ENCODE results near the gene UBL7.

The UBL7 gene

GRCh38 chr15:74438721-74439316 lies 22.1 kb downstream of the UBL7 start:
- DNase-seq: peak; percentile 83

DNA sequence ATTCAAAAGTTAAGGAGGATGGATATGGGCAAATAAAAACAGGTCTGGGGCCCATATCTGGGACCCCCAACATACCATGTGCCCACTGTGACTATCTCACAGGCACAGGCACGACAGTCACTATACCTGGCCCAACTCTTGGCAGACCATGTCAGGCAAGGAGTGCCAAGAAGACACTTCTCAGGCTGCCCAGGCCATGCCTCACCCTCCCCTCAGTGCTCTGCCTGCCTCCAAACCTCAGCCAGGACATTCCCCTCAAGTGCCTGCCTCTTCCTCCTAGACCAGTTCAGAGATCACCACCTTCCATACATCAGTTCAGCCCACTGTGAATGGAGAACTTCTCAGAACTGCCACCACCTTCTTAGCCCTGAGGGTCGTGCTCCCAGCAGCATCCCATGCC lies 22.8 kb downstream of the UBL7 start:
- DNase-seq: no peak

DNA sequence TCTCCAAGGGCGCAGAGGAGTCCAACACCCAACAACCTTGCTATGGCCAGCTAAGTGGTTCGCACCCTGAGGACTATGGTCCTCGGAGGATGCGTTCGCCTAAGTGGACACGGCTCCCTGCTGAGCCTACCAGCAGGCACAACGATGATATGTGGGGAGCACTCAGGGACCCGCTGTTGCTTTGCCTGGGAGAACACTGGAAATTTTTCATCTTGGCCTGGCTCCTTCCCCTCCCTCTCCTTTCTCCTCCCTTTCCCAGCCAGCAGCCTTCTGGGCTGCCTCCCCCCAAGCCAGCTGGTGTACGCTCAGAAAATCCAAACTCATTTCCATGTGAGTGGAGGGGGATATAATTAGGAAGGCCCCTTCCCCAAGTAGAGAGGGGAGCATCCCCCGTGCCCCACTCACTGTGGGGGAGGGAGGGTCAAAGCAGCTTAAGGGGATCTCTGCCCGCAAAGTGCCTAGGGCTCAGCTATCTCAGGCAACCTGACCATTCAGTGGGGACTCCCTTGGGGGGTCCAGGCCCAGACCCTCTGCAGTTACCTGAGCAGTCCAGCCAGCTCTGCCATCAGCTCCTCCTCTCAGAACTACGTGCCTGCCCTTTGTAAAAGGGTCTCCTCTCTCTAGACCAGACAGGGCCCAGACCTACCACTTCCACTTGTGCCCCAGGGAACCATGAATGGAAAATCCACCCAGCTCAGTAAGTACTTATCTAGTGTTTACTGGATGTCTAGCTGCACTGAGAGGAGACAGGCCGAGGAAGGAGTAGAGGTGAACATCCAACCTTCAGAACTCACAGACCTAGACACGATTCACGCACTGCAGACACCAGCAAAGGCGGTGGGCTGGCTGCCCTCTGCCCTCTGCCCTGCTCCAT lies 26.5 kb downstream of the UBL7 start:
- no peak for DNase-seq

- peak; percentile 80 for DNase-seq
Measured at GRCh38 chr15:74433592-74434262, 27.2 kb downstream of the UBL7 start, which contains the start of gene SEMA7A. SEMA7A (minus strand) TSS chr15:74433958; CDS start chr15:74433918, 40 bp downstream.

DNA sequence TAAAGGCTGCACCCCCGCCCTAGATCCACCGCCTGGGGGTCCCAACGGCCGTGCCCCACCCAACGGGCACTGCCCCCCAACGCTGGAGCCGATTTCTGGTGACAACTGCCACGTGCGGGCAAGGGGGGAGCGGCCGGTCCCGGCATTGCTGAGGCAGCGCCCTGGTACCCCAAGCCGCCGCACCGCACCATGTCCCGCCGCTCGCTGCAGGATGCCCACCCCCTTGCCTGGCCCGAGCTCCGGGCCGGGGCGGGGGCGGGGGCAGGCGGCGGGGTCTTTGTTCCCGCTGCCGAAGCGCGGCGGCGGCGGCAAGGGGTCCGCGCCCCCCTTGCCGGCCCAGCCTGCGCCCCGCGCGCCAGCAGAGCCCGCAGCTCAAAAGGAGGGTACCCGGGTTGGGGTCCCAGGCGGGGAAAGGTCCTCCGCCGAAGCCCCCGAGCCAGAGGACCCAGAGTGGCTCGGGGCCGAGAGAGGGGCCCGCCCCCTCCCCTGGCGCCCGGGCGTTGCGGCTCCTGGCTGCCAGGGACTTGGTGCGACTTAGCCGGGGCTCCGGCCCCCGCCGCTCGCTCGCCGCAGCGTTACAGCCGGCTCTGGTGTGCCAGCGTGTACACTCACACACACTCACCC lies 27.9 kb downstream of the UBL7 start:
- DNase-seq: no peak

GRCh38 chr15:74432271-74432967 lies 28.5 kb downstream of the UBL7 start:
- DNase-seq: no peak

DNA sequence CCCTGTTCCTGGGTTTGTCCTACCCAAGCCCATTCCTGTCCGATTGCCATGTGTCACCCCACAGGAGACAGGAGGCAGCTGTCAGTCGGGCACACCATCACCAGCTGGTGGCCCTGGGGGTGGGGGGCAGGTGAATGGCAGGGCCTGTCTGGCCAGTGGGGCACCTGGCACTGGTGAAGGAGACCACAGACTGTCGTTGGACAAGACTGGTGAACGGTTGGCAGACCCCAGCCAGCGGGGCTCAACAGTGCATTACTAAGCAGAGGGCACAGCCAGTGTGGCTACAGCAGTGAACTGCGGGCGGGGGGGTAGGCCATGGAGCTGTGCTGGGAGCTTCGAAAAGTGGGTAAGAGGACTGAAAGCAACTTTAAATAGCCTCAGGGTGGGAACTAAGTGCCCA lies 29.3 kb downstream of the UBL7 start:
- peak; percentile 27 for DNase-seq

DNA sequence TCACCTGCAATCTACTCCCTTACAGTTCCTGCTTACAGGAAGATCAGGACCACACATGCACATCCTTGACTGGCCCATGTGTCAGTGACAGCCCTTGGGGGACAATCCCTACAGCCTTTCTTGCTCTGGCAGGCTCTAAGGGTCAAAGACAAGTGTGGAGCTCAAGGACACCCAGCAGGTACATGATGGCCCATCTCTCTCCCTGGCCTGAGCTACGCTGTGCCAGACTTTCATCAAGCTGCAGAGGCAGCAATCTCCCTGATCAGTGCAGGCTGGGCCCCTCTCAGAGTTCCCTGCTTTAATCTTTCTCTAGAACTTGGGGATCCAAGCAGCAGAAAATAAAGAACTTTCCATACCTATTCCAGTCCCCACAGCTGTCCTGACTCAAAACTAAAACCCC lies 29.8 kb downstream of the UBL7 start:
- DNase-seq: no peak

DNA sequence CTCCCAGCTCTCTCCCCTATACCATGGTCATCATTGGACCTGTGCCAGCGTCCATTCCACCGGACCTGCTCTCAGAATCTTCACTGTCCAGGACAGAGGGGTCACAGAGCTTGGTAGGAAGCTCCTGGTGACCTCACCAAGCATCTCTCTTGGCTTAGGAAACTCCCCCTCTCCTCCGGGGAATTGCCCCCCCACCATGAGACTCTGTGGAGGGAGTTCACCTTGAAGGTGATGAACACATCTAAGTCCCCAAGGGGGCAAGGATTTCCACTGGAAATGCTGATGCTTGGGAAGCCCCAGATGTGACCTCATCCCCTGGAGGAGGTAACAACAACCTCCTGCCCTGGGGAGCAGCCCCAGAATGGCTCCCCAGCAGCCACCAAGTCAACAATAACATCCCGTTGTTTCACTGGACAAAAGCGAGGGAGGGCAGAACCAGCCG lies 30.4 kb downstream of the UBL7 start:
- no peak for DNase-seq

DNA sequence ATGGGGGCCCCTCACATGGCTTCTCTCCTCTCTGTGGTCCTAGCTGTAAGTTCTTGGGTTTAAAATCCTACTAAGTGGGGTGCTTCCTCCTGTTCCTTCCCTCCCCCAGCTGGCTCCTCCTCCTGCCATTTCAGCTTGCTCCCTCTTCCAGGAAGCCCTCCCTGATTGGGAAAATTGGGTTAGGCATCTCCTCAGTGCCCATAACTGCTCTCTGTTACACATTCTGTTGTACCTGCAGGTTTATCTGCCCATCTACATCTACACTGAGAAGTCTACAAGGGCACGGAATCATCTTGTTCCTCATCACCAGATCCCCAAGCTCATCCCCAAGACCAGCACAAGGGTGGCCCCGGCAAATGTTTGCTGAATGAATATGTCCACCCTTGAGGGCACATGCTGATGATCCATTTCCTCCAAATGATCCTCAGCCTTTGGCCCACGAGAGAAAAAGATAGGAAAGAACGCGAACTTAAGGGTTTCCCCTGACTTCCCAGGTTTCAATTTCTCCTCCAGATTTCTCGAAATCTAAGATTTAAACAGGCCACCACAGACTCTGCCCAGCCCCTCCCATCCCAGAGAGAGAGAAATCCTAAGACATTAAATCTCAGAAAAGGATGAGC lies 31.1 kb downstream of the UBL7 start:
- DNase-seq: no peak

DNA sequence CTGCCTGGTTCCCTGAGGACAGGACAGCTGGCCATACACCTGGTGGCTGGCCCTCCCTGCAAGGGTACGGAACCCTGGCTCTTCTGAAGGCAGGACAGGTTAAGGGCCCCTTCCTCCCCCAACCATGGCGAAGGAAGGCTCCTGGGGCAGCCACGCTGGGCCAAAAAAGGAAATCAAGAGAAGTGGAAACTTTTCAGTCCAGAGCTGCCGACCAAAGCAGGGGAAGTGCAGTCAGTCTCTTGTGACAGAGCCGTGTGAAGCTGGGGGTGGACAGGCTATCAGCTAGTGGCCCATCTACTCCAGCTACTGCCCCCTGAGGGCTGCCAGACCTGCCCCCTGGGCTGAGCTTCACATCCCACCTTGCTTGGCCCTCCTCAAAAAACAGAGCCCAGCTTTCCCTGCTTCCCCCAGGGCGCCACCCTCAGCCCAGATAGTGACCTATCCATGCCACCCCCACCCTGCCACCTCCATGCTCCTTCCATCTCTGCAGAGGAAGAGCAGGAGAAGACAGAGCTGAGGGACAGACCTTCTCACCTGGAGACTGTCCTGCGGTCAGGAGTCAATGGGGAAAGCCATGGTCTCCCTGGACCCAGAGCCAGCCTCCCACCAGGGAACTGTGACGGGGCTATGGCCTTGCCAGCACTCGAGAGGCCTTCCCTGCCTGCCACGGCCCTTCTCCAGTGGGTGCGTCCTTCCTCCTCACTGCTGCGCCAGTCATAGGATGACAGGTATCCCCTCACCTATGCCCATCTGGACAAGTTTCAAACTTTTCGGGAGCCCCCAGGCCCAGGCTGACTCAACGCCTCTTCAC lies 31.8 kb downstream of the UBL7 start:
- no peak for DNase-seq

- no peak for DNase-seq
Measured at GRCh38 chr15:74428442-74428787, 32.5 kb downstream of the UBL7 start.

- DNase-seq: no peak
Measured at GRCh38 chr15:74427607-74428441, 33.1 kb downstream of the UBL7 start.

GRCh38 chr15:74426404-74427281 lies 34.3 kb downstream of the UBL7 start:
- DNase-seq: no peak

DNA sequence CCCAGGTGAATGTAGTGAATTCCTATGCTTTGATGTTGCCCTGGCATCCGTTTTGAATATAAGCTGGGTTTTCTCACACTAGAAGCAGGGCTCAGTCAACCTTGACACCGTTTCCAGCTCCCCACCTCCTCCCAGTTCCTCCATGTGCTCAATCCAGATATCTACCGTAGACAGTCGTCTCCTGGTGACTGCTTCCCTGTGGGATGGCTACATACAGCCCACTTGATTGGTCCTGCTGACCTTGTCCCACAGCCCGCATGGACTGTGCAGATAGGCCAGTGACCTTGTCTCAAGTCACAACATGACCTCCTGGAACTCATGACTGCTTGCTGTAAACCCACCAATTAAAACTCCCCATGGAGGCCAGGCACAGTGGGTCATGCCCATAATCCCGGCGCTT lies 35.3 kb downstream of the UBL7 start:
- DNase-seq: no peak

DNA sequence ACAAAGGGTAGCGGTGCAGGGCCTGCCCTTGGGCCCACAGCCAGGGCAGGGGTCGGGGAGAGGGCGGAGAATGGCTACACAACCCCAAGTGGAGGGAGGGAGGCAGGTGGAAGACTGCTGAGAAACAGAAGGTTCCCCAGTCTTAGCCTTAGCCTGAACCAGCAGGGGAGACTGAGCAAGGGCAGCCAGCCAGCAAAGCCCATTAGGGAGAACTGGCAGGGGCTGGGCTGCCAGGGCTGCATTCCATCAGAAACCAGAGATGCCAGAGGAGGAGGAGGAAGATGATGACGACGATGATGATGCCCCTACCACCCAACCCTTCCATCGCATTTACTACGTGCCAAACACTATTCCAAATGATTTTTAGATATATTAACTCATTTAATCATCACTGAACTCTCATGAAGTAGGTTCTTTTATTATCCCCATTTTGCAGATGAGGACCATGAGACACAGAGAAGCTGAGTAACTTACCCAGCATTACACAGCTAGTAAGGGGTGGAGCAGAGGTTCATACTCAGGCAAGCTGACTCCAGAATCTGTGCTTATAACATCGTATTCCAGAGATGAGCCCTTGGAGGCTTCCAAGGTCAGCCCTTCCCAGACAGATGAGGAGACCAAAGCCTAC lies 35.9 kb downstream of the UBL7 start:
- no peak for DNase-seq

DNA sequence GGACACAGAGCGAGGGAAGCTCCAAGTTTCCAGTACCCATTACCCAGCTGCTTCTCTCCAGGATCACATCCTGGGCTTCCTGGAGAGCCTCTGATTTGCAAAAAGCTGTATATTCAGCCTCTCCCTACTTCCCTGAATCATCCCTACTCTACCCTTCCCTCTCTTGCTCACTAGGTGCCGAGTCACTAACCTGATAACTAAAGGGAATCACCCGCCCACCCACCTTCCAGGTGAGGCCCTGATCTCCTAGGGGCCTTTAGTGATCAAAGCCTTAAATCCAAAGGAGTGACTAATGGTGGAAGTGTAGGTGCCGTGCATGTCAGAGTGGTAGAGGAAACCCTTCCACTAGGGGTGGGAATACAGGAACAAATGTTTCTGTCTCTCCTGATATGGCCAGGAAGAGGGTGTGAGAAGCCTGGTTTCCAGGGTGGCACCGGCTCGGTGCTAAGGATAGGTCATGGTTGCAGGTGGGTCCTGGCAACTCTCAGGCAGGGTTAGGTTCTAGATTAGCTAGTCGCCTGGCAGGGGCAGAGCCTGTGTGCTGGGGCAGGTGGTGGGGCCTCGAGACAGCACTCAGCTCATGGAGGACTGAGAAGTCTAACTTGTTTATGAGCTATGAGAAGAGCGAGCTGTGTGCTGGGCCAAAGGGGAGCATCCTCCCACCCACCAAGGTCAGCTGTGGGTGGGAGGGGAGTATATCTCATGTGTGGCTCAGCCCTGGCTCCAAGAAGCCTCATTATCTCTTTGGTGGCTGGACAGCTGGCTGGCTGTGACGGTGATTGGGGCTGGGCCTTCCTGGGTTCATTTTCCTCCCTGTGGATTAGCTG lies 37.3 kb downstream of the UBL7 start:
- DNase-seq: no peak

All from stimulated activated CD4-positive, alpha-beta T cell treated with anti-CD3 and anti-CD28 coated beads, Interleukin-4, amount 100 ng/mL, for 24 hours (primary cell).